SJCRH30 (cell line): Measurements from ENCODE around the gene XG. TPM values are rescaled to one million over a fixed set of nuclear protein-coding genes. Genes with fewer than 3 reads are reported as not detected.
"Not testable (repeated sequence)": the region's sequence is repeated elsewhere in the genome, so short reads cannot be mapped to it uniquely, and the experiment has no call there.

Experiments
- DNase-seq, 2 experiments: peaks; one replicate each; pipeline ENCODE4 v3.0.0-alpha.2; 2015 to 2020
- H3K27ac ChIP-seq: fragments of 250-450 bp; sonication (Bioruptor Pico); 2 replicates; pipeline ENCODE4 v1.5.1; 2020; ENCODE audit warnings: mild to moderate bottlenecking, moderate library complexity
- H3K27me3 ChIP-seq: fragments of 250-450 bp; sonication (Bioruptor Pico); 2 replicates; pipeline ENCODE4 v1.5.1; 2020; ENCODE audit warnings: mild to moderate bottlenecking, moderate library complexity
- H3K36me3 ChIP-seq: fragments of 250-450 bp; sonication (Bioruptor Pico); 2 replicates; pipeline ENCODE4 v1.5.1; 2020; ENCODE audit warnings: mild to moderate bottlenecking, moderate library complexity
- H3K4me1 ChIP-seq: fragments of 250-450 bp; sonication (Bioruptor Pico); 2 replicates; pipeline ENCODE4 v1.5.1; 2020; ENCODE audit warnings: mild to moderate bottlenecking, moderate library complexity
- H3K4me3 ChIP-seq: fragments of 250-450 bp; sonication (Bioruptor Pico); 2 replicates; pipeline ENCODE4 v1.5.1; 2020; ENCODE audit warnings: mild to moderate bottlenecking, moderate library complexity
- H3K9me3 ChIP-seq: fragments of 250-450 bp; sonication (Bioruptor Pico); replicated peaks from 2 replicates; pipeline ENCODE4 v1.5.1; 2020; ENCODE audit warnings: mild to moderate bottlenecking, moderate library complexity
- total RNA-seq: library from RNA; depleted of rRNA; stranded (reverse); fragments of >200 nt; shearing (Covaris generic); gene quantifications from 2 replicates; pipeline ENCODE4 v1.2.3, GENCODE V29; 2014

Gene XG
- total RNA-seq, 1 experiment from 2014 or later, result not detected

DNA sequence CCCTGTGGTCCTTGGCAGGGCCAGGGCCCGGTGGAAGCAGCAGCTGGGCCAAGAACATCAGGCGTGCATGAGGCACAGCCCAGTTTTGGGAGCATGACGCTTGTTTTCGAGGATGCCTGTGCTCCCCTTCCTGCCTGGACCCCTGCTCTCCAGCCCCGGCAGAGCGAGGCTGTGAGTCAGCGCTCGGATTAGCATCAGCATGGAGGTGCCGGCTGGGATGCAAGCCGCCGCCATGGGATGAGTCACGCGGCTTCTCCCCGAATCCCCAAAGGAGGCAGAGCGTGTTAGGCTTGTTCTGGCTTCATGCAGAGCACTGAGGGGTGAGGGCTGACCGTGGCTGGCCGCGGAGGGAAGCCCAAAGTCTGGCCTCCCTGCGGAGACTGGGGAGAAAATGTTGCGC lies 53.0 kb downstream of the XG start:
- H3K27ac ChIP-seq, result not testable (repeated sequence)
- DNase-seq, result peak; percentile 60 to 68

DNA sequence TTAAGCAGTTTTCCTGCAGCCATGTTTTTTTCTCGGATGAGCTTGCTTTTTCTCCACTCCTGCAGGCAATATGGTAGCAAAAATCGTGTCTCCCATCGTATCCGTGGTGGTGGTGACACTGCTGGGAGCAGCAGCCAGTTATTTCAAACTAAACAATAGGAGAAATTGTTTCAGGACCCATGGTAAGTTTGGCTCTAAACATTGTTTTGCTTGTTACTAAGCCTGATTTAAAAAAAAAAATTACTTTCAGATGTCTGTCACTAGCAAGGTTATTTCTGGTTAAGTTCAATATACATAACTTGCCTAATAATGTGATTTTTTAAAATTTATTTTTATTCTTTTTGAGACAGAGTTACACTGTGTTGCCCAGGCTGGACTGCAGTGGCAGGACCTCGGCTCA lies 59.4 kb downstream of the XG start:
- H3K36me3 ChIP-seq, result no peaks in the 10 kb centered on the region
- no peak overlapping the region for H3K27ac ChIP-seq
- no peak for DNase-seq
- no peaks in the 10 kb centered on the region for H3K4me1 ChIP-seq
- no peaks in the 10 kb centered on the region for H3K9me3 ChIP-seq
- H3K27me3 ChIP-seq, result no peaks in the 10 kb centered on the region
- H3K4me3 ChIP-seq, result no peak overlapping the region

More for the DNA sequence above, 53.0 kb downstream of the XG start:
- H3K4me1 ChIP-seq, H3K27me3 ChIP-seq, H3K36me3 ChIP-seq, H3K9me3 ChIP-seq: not testable (repeated sequence)
- peak overlapping the region; percentile 36 for H3K4me3 ChIP-seq

DNA sequence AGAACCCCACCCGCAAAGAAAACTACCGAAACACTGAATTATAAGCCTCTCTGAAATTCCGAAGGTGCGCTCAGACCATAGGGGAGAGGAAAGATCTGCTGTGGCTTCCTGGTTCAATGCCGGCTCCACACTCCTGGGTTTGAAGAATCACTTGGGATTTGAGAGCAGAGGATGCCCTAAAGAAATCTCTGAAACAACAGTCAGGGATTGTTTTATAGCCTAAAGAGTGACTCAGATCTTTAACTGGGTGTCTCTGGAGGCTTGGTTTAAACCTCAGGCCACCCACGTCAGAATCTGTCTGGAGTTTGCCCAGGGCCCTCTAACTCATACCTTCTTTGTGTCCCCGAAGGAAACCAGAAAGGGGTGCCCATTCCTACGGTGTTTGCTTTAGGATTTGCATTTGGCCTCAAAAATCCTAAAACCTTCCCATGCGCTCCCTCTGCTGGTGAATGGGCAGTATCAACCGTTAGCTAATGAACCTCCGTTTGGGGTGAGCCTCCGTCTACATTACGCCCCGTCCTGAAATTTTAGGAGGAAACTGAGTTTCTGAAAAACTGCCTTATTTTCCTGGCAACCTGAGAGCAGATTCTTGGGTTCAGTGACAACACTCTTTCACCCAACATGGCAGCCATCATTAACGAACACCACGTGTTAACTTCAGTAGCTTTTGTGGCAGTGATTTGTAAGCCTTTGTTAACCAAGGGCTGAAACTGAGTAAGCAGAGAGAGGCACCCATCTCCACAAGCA lies 60.5 kb downstream of the XG start:
- Histone ChIP-seq H3K4me3 (peak overlapping the region; percentile 49), H3K27ac (peak overlapping the region; percentile 47)
- H3K9me3 ChIP-seq, H3K27me3 ChIP-seq, H3K4me1 ChIP-seq, H3K36me3 ChIP-seq: not testable (repeated sequence)
- DNase-seq, result peak; percentile 64 to 85

DNA sequence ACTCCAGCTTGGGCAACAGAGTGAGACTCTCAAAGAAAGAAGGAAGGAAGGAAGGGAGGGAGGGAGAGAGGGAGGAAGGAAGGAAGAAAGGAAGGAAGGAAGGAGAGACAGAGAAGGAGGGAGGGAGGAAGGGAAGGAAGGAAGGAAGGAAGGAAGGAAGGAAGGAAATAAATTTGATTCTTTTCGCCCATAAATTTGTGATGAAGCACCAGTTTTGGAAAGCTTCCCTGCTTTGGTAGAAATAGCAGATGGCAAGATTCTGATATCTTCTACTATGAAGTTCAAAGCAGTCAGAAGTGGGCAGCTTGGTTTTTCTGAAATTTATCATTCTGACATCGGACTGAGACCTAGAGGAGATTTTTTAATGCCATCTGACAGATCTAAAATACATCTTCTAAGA lies 65.2 kb downstream of the XG start:
- no peaks in the 10 kb centered on the region for H3K9me3 ChIP-seq
- no peaks in the 10 kb centered on the region for H3K36me3 ChIP-seq
- no peak overlapping the region for H3K4me3 ChIP-seq
- no peak overlapping the region for H3K27ac ChIP-seq
- H3K27me3 ChIP-seq, result no peaks in the 10 kb centered on the region
- peaks cover 6% of the 10 kb centered on the region; the same call in 1 of the 2 replicates for H3K4me1 ChIP-seq
- no peak for DNase-seq

DNA sequence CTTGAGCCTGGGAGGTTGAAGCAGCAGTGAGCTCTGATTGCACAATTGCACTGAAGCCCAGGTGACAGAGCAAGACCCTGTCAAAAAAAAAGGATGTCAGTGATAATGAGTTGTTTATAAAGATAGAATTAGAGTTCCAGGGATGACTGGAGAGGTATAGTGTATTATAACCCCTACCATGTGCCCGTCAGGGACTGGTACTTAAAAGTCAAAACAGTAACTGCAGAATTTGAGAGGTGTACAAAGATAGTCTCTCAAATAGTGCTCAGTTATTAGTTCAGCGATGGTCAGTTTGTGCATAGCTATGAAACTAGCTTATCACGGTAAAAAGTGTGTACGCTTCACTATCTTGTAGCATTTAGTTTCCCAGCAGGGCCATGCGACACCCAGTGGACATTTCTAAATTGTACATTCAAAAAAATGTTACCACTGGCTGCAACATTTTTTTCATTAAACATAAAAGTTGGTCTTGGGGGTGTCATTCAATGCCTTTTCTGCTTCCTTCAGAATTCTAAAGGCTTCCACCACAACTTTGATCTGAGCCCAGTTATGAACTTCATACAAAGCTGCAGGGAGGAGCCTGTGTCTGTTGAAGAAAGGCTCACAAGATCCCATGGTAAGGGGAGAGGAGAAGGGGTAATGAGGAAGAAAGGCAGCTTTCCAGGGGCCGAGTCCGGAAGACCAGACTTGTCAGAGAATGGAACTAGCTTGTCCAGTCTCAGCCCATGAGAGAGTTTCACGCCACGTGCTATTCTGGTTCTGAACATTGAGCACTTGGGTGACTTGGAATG lies 67.7 kb downstream of the XG start:
- H3K36me3 ChIP-seq, result no peaks in the 10 kb centered on the region
- peak in 1 of 2 experiments; percentile 38 for DNase-seq
- H3K9me3 ChIP-seq, result no peaks in the 10 kb centered on the region
- H3K4me1 ChIP-seq, result peaks cover 6% of the 10 kb centered on the region; the same call in 1 of the 2 replicates
- H3K4me3 ChIP-seq, result no peak overlapping the region
- H3K27me3 ChIP-seq, result no peaks in the 10 kb centered on the region
- H3K27ac ChIP-seq, result peak overlapping the region; percentile 5; the same call in 1 of the 2 replicates

DNA sequence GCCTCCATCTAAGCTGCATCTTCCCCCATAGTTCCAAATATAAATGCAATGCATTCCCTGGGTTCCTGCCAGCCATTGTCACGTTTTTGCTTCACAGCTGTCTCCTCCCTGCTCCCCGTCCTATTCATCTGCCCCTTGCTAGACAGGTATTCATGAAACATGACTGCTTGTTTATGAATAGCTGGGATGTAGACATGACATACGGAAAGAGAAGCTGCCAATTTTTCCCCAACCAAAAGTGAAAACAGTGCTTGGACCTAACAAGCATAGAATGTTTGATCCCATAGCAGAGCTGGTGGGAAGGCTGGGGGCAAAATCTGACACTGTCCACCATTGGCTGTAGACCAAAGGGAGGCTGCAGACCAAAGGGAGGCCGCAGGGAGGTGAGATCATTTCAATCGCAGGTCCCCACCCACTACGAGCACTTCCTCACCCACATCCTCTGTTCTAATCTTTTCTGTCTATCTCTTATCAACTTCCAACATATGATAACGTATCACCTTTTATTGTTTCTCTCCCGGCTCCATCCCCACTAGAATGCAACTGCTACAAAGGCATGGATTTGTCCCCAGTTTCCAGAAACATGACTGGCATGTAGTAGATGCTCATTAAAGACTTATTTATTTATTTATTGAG lies 68.4 kb downstream of the XG start:
- Histone ChIP-seq H3K4me1 (peaks cover 6% of the 10 kb centered on the region; the same call in 1 of the 2 replicates), H3K36me3 (no peaks in the 10 kb centered on the region), H3K9me3 (no peaks in the 10 kb centered on the region), H3K27ac (peak overlapping the region; percentile 5; the same call in 1 of the 2 replicates), H3K27me3 (no peaks in the 10 kb centered on the region), H3K4me3 (no peak overlapping the region)
- peak; percentile 30 to 34 for DNase-seq

DNA sequence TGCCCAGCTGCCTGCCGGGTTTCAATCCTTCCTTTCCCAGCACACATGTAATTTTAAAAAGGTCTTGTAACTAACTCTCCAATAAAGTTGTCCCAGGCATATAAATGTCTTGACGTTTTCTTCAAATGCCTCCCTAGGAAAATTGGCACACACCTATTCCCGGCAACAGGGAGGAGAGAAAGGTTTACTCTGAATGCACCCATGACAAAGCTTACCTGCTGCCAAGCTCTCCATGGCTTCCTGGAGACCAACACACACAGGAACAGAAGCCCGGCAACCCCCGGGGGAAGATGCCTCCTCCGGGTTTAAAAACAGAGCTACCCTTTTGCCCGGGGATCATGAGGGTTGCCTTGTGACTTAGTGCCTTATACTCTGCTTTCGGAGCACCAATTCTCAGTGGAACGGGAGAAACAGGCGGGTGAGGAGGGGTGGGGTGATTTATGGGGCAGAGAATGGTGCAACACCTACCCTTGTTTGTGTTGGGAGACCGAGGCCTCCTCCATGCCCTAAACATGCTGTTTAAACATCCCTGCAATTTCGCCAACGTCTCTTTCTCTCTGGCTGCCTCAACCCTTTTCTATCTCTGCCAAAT lies 72.1 kb downstream of the XG start:
- Histone ChIP-seq H3K27me3 (no peaks in the 10 kb centered on the region), H3K4me1 (peaks cover 6% of the 10 kb centered on the region; the same call in 1 of the 2 replicates), H3K27ac (no peak overlapping the region), H3K9me3 (no peaks in the 10 kb centered on the region), H3K4me3 (no peak overlapping the region), H3K36me3 (no peaks in the 10 kb centered on the region)
- no peak for DNase-seq

DNA sequence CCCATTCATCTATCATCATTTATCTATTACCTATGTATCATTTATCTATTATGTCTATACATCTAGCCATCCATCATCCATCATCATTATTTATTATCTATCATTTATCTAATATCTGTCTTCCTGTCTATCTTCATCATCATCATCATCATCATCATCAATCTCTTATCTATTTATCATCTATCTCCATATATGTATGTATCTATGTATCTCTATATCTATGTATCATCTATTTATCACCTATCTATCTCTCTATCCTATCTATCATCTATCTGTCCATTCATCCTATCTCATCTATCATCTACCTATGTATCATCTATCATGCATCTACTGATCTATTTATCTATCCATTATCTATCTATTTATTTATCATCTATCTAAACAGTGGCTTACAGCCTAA lies 73.0 kb downstream of the XG start:
- H3K4me1 ChIP-seq, result peaks cover 3% of the 10 kb centered on the region; the same call in 1 of the 2 replicates
- no peaks in the 10 kb centered on the region for H3K36me3 ChIP-seq
- no peak overlapping the region for H3K27ac ChIP-seq
- H3K4me3 ChIP-seq, result no peak overlapping the region
- DNase-seq, result no peak
- H3K27me3 ChIP-seq, result no peaks in the 10 kb centered on the region
- H3K9me3 ChIP-seq, result no peaks in the 10 kb centered on the region

DNA sequence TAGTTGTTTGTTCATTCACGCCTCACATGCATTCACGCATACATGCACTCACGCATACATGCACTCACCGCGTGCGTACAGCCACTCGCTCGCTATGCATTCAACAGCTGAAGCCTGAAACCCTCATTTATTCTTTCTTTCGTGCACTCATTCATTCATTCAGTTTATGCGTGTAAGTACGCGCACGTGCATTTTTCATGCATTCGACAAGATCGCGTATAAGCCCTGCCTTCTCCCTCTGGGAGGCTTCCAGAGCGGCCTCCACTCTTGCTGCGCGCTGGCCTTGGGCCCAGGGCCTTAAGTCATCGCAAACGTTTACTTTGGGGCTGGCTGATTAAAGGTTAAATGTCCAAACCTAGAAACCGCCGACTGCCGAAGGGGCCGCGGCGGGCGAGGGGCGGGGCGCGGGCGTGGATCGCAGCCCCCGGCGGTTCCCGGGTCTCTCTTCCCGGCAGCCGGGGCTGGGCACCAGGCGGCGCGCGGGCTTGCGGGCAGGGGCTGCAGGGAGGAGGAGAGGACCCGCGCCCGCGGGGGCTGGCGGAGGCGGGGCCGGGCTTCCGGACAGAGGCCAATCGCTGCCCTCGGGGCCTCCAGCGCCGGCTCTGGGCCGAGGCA lies 76.6 kb downstream of the XG start, which contains the start of gene GYG2:
Gene GYG2, plus strand, starts transcription at position 587 of the 615 bp plus-strand sequence. CDS start 1,259 bp downstream, outside the sequence.
- DNase-seq, result peak; percentile 54 to 58
- Histone ChIP-seq H3K27me3 (no peaks in the 10 kb centered on the region), H3K27ac (no peak within 1 kb of the TSS), H3K4me1 (no peaks in the 10 kb centered on the region), H3K36me3 (no peaks in the 10 kb centered on the region), H3K4me3 (peak within 1 kb of the TSS; percentile 59), H3K9me3 (no peaks in the 10 kb centered on the region)

DNA sequence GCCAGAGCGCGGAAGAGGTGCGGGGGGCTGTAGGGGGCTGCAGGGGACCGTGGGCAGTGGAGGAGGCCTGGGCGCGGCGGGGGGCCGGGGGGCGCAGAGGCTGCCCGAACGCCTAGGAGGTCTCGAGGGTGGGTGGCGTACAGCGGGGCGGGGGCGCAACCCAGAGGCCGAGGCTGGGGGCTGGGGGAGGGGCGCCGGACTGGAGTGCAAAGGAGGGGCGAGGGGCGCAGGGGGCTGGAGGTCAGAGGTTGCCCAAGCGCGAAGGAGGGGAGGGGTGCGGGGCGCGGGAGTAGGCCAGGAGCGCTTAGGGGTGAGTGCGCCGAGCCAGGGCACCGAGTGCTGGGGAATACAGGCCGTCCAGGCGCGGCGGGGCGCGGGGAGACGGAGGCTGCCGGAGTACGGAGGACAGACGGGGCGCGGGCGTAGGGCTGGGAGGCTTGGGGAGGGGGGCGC lies 77.1 kb downstream of the XG start:
- Histone ChIP-seq H3K27ac (no peak overlapping the region), H3K4me3 (peak overlapping the region; percentile 59), H3K4me1 (no peaks in the 10 kb centered on the region), H3K9me3 (no peaks in the 10 kb centered on the region), H3K36me3 (no peaks in the 10 kb centered on the region), H3K27me3 (no peaks in the 10 kb centered on the region)
- peak; percentile 20 to 21 for DNase-seq

DNA sequence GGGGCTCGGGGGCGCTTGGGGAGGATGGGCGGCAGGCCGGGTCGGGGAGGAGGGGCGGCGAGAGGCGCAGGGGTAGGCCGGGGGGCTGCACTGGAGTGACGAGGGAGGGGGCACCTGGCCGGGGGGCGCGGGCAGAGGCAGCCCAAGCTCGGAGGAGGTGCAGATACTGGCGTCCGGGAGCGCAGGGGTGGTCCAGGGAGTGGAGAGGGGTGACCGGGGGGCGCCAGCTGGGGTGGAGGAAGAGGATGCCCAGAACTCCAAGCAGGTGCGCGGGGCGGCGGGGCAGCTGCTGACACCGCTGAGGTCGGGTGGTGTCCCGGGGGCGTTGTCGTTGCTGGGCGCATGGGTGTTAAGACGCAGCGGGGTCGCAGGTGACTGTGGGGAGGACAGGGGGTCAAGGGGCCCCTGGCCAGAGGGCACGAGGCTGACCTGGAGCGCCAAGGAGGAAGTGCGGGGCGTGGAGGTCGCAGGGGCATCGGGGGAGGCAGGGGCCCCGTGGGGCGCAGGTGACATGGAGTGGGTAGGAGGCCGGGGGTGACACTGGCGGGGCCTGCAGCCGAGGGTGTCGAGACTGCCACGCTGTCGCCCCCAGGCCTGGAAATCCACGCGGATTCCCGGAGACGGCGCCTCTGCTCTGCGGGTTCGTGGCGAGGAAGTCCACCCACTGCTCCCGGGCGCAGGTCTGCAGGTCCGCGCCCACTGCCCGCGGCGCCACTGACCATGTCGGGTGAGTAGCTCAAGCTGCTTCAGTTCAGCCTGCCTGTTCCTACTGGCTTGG lies 77.8 kb downstream of the XG start:
- H3K36me3 ChIP-seq, result no peaks in the 10 kb centered on the region
- H3K4me1 ChIP-seq, result no peaks in the 10 kb centered on the region
- peak overlapping the region; percentile 59 for H3K4me3 ChIP-seq
- H3K27me3 ChIP-seq, result no peaks in the 10 kb centered on the region
- H3K27ac ChIP-seq, result no peak overlapping the region
- no peak for DNase-seq
- no peaks in the 10 kb centered on the region for H3K9me3 ChIP-seq

DNA sequence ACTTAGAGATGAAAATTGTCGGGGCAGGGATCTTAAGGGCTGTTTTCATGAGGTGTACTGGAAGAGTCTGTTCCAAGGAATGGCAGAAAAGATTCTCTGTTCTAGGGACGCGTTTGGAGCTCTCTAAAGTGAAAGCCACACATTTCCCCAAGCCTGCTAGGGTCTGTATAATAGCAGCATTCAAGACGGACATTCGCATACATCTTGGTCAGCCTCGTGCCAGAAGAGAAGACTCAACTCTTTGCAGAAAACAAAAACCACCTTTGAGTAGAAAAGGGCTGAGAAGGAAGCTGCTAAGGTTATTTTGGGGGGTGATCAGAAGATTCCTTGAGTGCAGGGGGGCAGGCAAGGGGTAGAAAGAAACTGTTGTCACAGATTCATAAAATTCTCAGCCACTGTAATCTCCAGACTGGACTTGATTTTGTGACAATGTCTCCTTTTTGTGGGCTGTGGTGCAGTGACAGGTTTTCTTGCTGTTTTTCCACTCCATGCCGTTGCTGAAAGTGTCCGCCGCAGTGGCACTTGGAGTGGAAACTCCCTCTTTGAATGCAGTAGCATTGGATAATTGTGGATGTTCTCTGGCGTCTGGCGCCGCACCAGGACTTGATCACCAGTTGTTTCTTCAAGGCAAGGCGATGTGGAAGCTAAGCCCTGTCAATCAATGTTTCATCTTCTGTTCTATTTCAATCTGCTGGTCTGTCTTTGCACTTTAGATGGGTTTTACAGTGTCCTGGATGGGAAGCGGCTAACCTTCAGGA lies 79.8 kb downstream of the XG start:
- no peak overlapping the region for H3K27ac ChIP-seq
- DNase-seq, result no peak
- no peak overlapping the region for H3K4me3 ChIP-seq
- no peaks in the 10 kb centered on the region for H3K36me3 ChIP-seq
- no peaks in the 10 kb centered on the region for H3K4me1 ChIP-seq
- H3K27me3 ChIP-seq, result no peaks in the 10 kb centered on the region
- no peaks in the 10 kb centered on the region for H3K9me3 ChIP-seq

DNA sequence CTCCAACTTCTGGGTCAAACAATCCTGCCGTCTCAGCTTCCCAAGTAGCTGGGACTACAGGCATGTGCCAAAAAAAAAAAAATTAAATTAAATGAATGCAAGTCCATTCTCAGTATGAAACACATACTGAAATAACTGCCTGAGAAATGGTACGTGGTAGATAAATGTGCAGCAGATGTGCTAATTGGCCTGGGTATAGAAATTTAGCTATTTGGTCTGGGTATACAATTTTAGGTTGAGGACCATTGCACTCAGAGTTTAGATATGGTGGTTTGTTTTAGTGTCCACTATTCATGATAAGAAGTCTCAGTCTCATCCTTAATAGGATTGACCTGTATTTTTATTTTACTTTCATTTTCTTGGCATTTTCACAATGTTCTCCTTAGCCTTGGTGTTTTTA lies 86.1 kb downstream of the XG start:
- peaks cover 5% of the 10 kb centered on the region; the same call in 1 of the 2 replicates for H3K4me1 ChIP-seq
- H3K27me3 ChIP-seq, result no peaks in the 10 kb centered on the region
- no peaks in the 10 kb centered on the region for H3K36me3 ChIP-seq
- DNase-seq, result no peak
- no peaks in the 10 kb centered on the region for H3K9me3 ChIP-seq
- no peak overlapping the region for H3K27ac ChIP-seq
- H3K4me3 ChIP-seq, result no peak overlapping the region
